ENCODE data around the gene MAN1C1.

- TF ChIP-seq CTCF (conservative IDR thresholded peaks at IDR 0.05) (no peak), ZFX (IDR thresholded peaks at IDR 0.05) (no peak)
These were observed 25.5 kb downstream of the MAN1C1 start for GRCh38 chr1:25641931-25642573.

Measured in C4-2B (cell line).